Skin of body (tissue), 3 donors: Measurements from ENCODE around the gene AIRE. TPM values are rescaled to one million over a fixed set of nuclear protein-coding genes. Genes with fewer than 3 reads are reported as not detected.
"Not testable (repeated sequence)": the region's sequence is repeated elsewhere in the genome, so short reads cannot be mapped to it uniquely, and the experiment has no call there.

ENCODE experiments used
- DNase-seq: peaks from one replicate; lab custom pipeline; 2025; lab: John Stamatoyannopoulos, UW
- small RNA-seq: library from RNA; depleted of rRNA; stranded (forward); fragments of <200 nt; gene quantifications from one replicate; pipeline ENCODE3, GENCODE V24; 2014; ENCODE audit warnings: low replicate concordance
- total RNA-seq: library from RNA; depleted of rRNA; stranded (reverse); fragments of >200 nt; gene quantifications from one replicate; pipeline ENCODE4 v1.2.3, GENCODE V29; 2014

AIRE gene
- total RNA-seq, 1 donor from 2014 or later = 0.30 TPM

GRCh38 chr21:44335266-44336059 lies 49.8 kb downstream of the AIRE start:
- DNase-seq = no peak

- DNase-seq = peak; percentile 18
Observed at GRCh38 chr21:44337449-44337848, 51.8 kb downstream of the AIRE start.

- DNase-seq = peak; percentile 79
Observed at GRCh38 chr21:44337941-44338895, 52.5 kb downstream of the AIRE start.

GRCh38 chr21:44338971-44339910 lies 53.6 kb downstream of the AIRE start, which contains the start of gene CFAP410:
TSS of gene CFAP410 (minus strand) at chr21:44339390. CDS start at chr21:44339194, 196 bp downstream.
- DNase-seq = peak; percentile 92

GRCh38 chr21:44341726-44342458 lies 56.2 kb downstream of the AIRE start:
- DNase-seq = not testable (repeated sequence)

- not testable (repeated sequence) for DNase-seq
Observed at GRCh38 chr21:44342981-44343380, 57.3 kb downstream of the AIRE start.

- DNase-seq = no peak
Observed at GRCh38 chr21:44344541-44345183, 59.0 kb downstream of the AIRE start.

GRCh38 chr21:44345495-44345894 lies 59.8 kb downstream of the AIRE start:
- no peak for DNase-seq

- DNase-seq = no peak
Observed at GRCh38 chr21:44347911-44348451, 62.3 kb downstream of the AIRE start.

Small RNA genes within 50 kb of the gene (small RNA-seq; reads per million reads assigned to genes)
- not detected for gene AP001059.3

Other genes with a start within 250 kb of the AIRE start
- 10.9 TPM for gene PWP2, start 178.5 kb upstream of the AIRE start, total RNA-seq
- 20.5 TPM for gene GATD3, start 152.2 kb upstream of the AIRE start, total RNA-seq
- 3.5 TPM for gene ICOSLG, start 44.9 kb upstream of the AIRE start, total RNA-seq
- gene DNMT3L, start 24.0 kb upstream of the AIRE start, total RNA-seq = not detected
- 85.3 TPM for gene PFKL, start 14.2 kb downstream of the AIRE start, total RNA-seq
- gene CFAP410, start 53.5 kb downstream of the AIRE start, total RNA-seq = 13.0 TPM
- gene TRPM2, start 67.7 kb downstream of the AIRE start, total RNA-seq = 1.8 TPM
- 1.7 TPM for gene LRRC3, start 169.6 kb downstream of the AIRE start, total RNA-seq